Measurements from ENCODE around the gene CFAP61. TPM values are rescaled to one million over a fixed set of nuclear protein-coding genes. Genes with fewer than 3 reads are reported as not detected.
A peak's percentile ranks its signal among the peaks of the same experiment; 100 is the strongest.

Gene CFAP61
- polyA plus RNA-seq, 1 of the 3 experiments (the other 2 are of a cell fraction): 0.26 TPM

DNA sequence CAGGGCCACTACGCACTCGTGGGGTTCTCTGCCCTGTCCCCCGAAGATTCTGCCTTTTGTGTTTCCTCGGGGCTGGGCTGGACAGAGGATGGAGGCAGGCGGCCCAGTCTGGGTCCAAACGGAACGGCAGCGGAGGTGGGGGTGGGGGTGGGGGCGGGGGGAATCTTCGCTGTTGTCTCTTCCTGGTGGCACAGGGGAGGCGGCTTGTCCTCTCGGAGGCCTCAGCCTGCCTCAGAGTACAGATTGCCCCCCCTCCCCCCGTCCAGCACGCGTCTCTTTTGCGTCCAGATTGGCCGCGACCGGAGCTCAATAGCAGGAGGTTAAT lies 314.2 kb downstream of the CFAP61 start:
- Histone ChIP-seq H3K36me3 (replicated peaks in 1 of 2; ENCODE audit: control insufficient read depth in 1 of 2, insufficient read depth in 2 of 2, low read length in 1 of 2) (no peaks in the 10 kb centered on the region), H3K9ac (no peak overlapping the region), H3K4me3 (ENCODE audit: low read depth in 2 of 2, low read length in 1 of 2) (no peak overlapping the region), H3K9me2 (no peaks in the 10 kb centered on the region), H3K27me3 (ENCODE audit: insufficient read depth) (peaks cover 82% of the 10 kb centered on the region), H3K4me2 (no peak overlapping the region), H3K79me2 (ENCODE audit: insufficient read depth) (no peaks in the 10 kb centered on the region), H3K27ac (ENCODE audit: low read depth in 2 of 2, low read length in 1 of 2) (no peak overlapping the region), H2AFZ (ENCODE audit: low read depth) (no peak overlapping the region), H4K20me1 (ENCODE audit: insufficient read depth) (no peaks in the 10 kb centered on the region), H3F3A (replicated peaks; ENCODE audit: insufficient read depth) (peaks cover 4% of the 10 kb centered on the region), H3K9me3 (no peaks in the 10 kb centered on the region), H3K4me1 (ENCODE audit: control insufficient read depth in 1 of 2, insufficient read depth in 2 of 2, low read depth in 1 of 2, low read length in 1 of 2) (no peaks in the 10 kb centered on the region; a peak in 1 of 4 replicates)
- CTCF ChIA-PET: interaction anchor here (1.4 kb wide), 1 partner anchor 227 kb away, joined by 6 read pairs; no protein-coding TSS in a partner anchor
- TF ChIP-seq RCOR1 (IDR thresholded peaks at IDR 0.05; ENCODE audit: low read length) (no peak), MEF2A (IDR thresholded peaks at IDR 0.05; ENCODE audit: borderline replicate concordance, low read depth) (no peak), MXI1 (IDR thresholded peaks at IDR 0.05; ENCODE audit: low read depth, low read length) (no peak), USF2 (IDR thresholded peaks at IDR 0.05; ENCODE audit: borderline replicate concordance, low read depth, low read length) (no peak), TEAD4 (IDR thresholded peaks at IDR 0.05; ENCODE audit: borderline replicate concordance, insufficient read depth) (no peak), ELF1 (IDR thresholded peaks at IDR 0.05) (no peak), POLR2AphosphoS5 (IDR thresholded peaks at IDR 0.05; ENCODE audit: low read depth, low read length) (no peak)
- TF ChIP-seq, protein P1, sequence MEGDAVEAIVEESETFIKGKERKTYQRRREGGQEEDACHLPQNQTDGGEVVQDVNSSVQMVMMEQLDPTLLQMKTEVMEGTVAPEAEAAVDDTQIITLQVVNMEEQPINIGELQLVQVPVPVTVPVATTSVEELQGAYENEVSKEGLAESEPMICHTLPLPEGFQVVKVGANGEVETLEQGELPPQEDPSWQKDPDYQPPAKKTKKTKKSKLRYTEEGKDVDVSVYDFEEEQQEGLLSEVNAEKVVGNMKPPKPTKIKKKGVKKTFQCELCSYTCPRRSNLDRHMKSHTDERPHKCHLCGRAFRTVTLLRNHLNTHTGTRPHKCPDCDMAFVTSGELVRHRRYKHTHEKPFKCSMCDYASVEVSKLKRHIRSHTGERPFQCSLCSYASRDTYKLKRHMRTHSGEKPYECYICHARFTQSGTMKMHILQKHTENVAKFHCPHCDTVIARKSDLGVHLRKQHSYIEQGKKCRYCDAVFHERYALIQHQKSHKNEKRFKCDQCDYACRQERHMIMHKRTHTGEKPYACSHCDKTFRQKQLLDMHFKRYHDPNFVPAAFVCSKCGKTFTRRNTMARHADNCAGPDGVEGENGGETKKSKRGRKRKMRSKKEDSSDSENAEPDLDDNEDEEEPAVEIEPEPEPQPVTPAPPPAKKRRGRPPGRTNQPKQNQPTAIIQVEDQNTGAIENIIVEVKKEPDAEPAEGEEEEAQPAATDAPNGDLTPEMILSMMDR (IDR thresholded peaks at IDR 0.05): no peak
- POLR2A ChIA-PET: no interaction called here
- peak; percentile 39 for DNase-seq
- 10% methylated on average over 8 of the region's 19 CpGs for whole genome bisulfite sequencing (ENCODE audit: low lambda C conversion rate)

- H3K9me3 ChIP-seq: no peaks in the 10 kb centered on the region
- TF ChIP-seq, protein P2, sequence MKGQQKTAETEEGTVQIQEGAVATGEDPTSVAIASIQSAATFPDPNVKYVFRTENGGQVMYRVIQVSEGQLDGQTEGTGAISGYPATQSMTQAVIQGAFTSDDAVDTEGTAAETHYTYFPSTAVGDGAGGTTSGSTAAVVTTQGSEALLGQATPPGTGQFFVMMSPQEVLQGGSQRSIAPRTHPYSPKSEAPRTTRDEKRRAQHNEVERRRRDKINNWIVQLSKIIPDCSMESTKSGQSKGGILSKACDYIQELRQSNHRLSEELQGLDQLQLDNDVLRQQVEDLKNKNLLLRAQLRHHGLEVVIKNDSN (IDR thresholded peaks at IDR 0.05; ENCODE audit: borderline replicate concordance, low read depth): no peak
- TF ChIP-seq, protein P3, sequence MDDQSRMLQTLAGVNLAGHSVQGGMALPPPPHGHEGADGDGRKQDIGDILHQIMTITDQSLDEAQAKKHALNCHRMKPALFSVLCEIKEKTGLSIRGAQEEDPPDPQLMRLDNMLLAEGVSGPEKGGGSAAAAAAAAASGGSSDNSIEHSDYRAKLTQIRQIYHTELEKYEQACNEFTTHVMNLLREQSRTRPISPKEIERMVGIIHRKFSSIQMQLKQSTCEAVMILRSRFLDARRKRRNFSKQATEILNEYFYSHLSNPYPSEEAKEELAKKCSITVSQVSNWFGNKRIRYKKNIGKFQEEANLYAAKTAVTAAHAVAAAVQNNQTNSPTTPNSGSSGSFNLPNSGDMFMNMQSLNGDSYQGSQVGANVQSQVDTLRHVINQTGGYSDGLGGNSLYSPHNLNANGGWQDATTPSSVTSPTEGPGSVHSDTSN (IDR thresholded peaks at IDR 0.05): no peak
- TF ChIP-seq, protein P4, sequence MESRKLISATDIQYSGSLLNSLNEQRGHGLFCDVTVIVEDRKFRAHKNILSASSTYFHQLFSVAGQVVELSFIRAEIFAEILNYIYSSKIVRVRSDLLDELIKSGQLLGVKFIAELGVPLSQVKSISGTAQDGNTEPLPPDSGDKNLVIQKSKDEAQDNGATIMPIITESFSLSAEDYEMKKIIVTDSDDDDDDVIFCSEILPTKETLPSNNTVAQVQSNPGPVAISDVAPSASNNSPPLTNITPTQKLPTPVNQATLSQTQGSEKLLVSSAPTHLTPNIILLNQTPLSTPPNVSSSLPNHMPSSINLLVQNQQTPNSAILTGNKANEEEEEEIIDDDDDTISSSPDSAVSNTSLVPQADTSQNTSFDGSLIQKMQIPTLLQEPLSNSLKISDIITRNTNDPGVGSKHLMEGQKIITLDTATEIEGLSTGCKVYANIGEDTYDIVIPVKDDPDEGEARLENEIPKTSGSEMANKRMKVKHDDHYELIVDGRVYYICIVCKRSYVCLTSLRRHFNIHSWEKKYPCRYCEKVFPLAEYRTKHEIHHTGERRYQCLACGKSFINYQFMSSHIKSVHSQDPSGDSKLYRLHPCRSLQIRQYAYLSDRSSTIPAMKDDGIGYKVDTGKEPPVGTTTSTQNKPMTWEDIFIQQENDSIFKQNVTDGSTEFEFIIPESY (IDR thresholded peaks at IDR 0.05; ENCODE audit: borderline replicate concordance, low read depth): no peak
- no peaks in the 10 kb centered on the region for H3K9me2 ChIP-seq
- no peaks in the 10 kb centered on the region for H3K79me2 ChIP-seq (ENCODE audit: insufficient read depth)
- ChIA-PET CTCF (interaction anchor here (1.1 to 1.4 kb wide), 2 partner anchors 8 to 227 kb away, joined by 3 to 6 read pairs; no protein-coding TSS in a partner anchor), POLR2A (no interaction called here)
- H2AFZ ChIP-seq (ENCODE audit: low read depth): no peak overlapping the region
- H3K4me2 ChIP-seq: no peak overlapping the region
- no peaks in the 10 kb centered on the region for H3K36me3 ChIP-seq (replicated peaks in 1 of 2; ENCODE audit: control insufficient read depth in 1 of 2, insufficient read depth in 2 of 2, low read length in 1 of 2)
- no peak overlapping the region for H3K27ac ChIP-seq (ENCODE audit: low read depth in 2 of 2, low read length in 1 of 2)
- H4K20me1 ChIP-seq (ENCODE audit: insufficient read depth): no peaks in the 10 kb centered on the region
- no peak overlapping the region for H3K4me3 ChIP-seq (ENCODE audit: low read depth in 2 of 2, low read length in 1 of 2)
- DNase-seq: peak; percentile 36
- H3K27me3 ChIP-seq (ENCODE audit: insufficient read depth): peaks cover 82% of the 10 kb centered on the region
- peaks cover 4% of the 10 kb centered on the region for H3F3A ChIP-seq (replicated peaks; ENCODE audit: insufficient read depth)
- 7% methylated on average over 39 of the region's 63 CpGs for WGBS (ENCODE audit: low lambda C conversion rate)
- H3K9ac ChIP-seq: no peak overlapping the region
- no peaks in the 10 kb centered on the region; a peak in 1 of 4 replicates for H3K4me1 ChIP-seq (ENCODE audit: control insufficient read depth in 1 of 2, insufficient read depth in 2 of 2, low read depth in 1 of 2, low read length in 1 of 2)
These were observed 314.7 kb downstream of the CFAP61 start for GRCh38 chr20:20366876-20367574.
